GM06990 (cell line): ENCODE results near the gene KEAP1.

Source experiments
- DNase-seq: peaks from one replicate; pipeline ENCODE4 v3.0.0-alpha.2; 2011; ENCODE audit not compliant: insufficient read length; ENCODE audit errors: extremely low read depth
- H3K27me3 ChIP-seq: replicated peaks from 2 replicates; pipeline ENCODE4 v1.6.0; 2011; ENCODE audit warnings: low read length; ENCODE audit not compliant: control insufficient read depth, insufficient read depth
- H3K36me3 ChIP-seq: 2 replicates; pipeline ENCODE4 v1.5.1; 2011; ENCODE audit warnings: low read length; ENCODE audit not compliant: control insufficient read depth, insufficient read depth
- H3K4me3 ChIP-seq: replicated peaks from 2 replicates; pipeline ENCODE4 v1.5.1; 2011; ENCODE audit warnings: low read depth, mild to moderate bottlenecking, control low read depth, low read length
- TF ChIP-seq, protein P1 (sequence below): IDR thresholded peaks from 2 replicates; pipeline ENCODE4 v1.5.1; 2011; ENCODE audit warnings: low read length, control low read depth, mild to moderate bottlenecking, inconsistent platforms; ENCODE audit not compliant: insufficient read depth, poor library complexity, severe bottlenecking

KEAP1 gene

GRCh38 chr19:10453852-10454251, 49.3 kb downstream of the KEAP1 start:
- H3K27me3 ChIP-seq, result no peaks in the 10 kb centered on the region
- DNase-seq, result no peak
- TF ChIP-seq, protein P1, sequence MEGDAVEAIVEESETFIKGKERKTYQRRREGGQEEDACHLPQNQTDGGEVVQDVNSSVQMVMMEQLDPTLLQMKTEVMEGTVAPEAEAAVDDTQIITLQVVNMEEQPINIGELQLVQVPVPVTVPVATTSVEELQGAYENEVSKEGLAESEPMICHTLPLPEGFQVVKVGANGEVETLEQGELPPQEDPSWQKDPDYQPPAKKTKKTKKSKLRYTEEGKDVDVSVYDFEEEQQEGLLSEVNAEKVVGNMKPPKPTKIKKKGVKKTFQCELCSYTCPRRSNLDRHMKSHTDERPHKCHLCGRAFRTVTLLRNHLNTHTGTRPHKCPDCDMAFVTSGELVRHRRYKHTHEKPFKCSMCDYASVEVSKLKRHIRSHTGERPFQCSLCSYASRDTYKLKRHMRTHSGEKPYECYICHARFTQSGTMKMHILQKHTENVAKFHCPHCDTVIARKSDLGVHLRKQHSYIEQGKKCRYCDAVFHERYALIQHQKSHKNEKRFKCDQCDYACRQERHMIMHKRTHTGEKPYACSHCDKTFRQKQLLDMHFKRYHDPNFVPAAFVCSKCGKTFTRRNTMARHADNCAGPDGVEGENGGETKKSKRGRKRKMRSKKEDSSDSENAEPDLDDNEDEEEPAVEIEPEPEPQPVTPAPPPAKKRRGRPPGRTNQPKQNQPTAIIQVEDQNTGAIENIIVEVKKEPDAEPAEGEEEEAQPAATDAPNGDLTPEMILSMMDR, result no peak
- H3K4me3 ChIP-seq, result no peak overlapping the region
- peaks cover 2% of the 10 kb centered on the region for H3K36me3 ChIP-seq

DNA sequence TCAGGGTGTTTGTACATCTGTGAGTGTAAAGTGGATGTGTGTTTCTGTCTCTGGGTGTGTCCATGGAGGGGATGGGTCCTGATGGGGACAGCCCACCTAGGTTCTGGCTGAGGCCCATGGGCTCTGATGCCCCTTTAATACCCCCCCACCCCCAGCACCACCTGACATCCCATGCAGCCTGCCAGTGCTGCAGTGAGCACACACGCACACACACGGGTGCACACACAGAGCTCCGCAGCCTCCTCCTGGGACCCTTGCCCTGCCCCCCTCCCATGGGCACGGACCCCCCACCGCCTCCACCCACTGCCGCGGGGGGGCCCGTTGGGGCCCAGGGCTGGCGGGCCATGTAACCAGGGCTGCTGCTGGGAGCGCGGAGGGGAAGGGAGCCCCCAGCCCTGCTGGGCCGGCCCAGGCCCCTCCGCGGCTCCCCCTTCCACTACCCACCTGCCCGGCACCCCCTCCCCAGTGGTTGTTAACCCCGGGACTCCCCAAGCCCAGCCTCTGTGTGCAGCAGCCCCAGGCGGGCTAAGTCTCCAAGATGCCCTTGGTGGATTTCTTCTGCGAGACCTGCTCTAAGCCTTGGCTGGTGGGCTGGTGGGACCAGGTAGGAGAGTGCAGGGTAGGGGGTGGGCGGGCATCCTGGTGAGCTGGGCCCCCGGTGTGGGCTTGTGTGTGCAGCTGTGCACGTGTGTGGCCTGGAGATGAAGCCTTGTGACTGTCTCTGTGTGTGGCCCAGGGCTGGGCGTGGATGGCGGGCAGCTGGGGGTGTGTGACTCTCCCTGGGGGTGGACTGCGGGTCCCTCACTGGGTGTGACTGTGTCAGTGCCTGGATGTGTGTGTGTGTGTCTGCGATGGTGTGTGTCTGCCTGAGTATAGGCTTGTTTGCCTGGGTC, 50.2 kb downstream of the KEAP1 start:
- Histone ChIP-seq H3K36me3 (peaks cover 4% of the 10 kb centered on the region), H3K27me3 (no peaks in the 10 kb centered on the region), H3K4me3 (no peak overlapping the region)
- TF ChIP-seq, protein P1, result no peak
- DNase-seq, result no peak

- no peak for DNase-seq
- Histone ChIP-seq H3K4me3 (no peak overlapping the region), H3K27me3 (no peaks in the 10 kb centered on the region), H3K36me3 (peaks cover 4% of the 10 kb centered on the region)
- TF ChIP-seq, protein P1, result no peak
Observed at GRCh38 chr19:10450853-10451609, 52.1 kb downstream of the KEAP1 start.

DNA sequence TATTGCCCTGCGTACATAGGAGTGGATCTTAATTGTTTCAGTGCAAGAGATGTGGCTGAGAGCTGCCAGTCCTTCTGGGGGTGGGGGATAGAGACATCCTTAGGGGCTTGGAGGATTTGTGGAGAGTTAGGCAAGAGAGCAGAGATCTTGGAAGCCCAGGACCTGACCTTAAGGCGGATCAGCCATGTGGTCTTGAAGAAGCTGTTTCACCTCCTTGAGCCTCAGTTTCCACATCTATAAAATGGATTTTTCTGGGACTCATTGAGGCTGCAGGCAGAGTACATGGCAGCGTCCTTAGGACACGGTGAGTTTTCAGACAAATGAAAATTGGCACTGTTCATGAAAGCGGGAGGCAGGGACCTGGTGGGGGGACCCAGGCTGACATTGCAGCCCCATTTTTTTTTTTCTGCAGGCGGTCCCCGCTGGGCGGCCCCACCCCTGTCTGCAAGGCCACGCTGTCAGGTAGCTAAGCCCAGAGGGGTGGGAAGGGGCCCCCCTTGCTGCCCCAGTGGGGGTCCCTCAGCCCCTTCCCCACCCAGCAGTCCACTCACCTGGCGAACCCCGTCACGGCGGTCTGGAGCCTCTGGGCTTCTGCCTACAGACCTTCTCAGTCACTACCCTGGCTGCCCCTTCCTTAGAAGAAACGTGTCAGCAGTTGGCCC, 52.8 kb downstream of the KEAP1 start:
- DNase-seq, result no peak
- peaks cover 4% of the 10 kb centered on the region for H3K36me3 ChIP-seq
- H3K4me3 ChIP-seq, result no peak overlapping the region
- TF ChIP-seq, protein P1, result no peak
- no peaks in the 10 kb centered on the region for H3K27me3 ChIP-seq

GRCh38 chr19:10449037-10449436, 54.1 kb downstream of the KEAP1 start:
- peaks cover 4% of the 10 kb centered on the region for H3K36me3 ChIP-seq
- TF ChIP-seq, protein P1, result no peak
- H3K4me3 ChIP-seq, result no peak overlapping the region
- H3K27me3 ChIP-seq, result no peaks in the 10 kb centered on the region
- DNase-seq, result no peak
